ENCODE results near the gene CLIC4.
"Not testable (repeated sequence)": the region's sequence is repeated elsewhere in the genome, so short reads cannot be mapped to it uniquely, and the experiment has no call there.

Gene CLIC4

GRCh38 chr1:24720152-24720551, 25.1 kb upstream of the CLIC4 start:
- DNase-seq = no peak

- no peak for DNase-seq
These were observed 23.7 kb upstream of the CLIC4 start for GRCh38 chr1:24721533-24721932.

- DNase-seq = not testable (repeated sequence)
These were observed 22.9 kb upstream of the CLIC4 start for GRCh38 chr1:24722073-24723035.

GRCh38 chr1:24724345-24725208, 20.7 kb upstream of the CLIC4 start:
- peak; percentile 60 for DNase-seq

GRCh38 chr1:24725209-24725651, 20.0 kb upstream of the CLIC4 start:
- no peak for DNase-seq

GRCh38 chr1:24726741-24727140, 18.5 kb upstream of the CLIC4 start:
- DNase-seq = no peak

- DNase-seq = peak; percentile 88
These were observed 17.6 kb upstream of the CLIC4 start for GRCh38 chr1:24727501-24728216.

GRCh38 chr1:24728982-24729381, 16.3 kb upstream of the CLIC4 start:
- DNase-seq = no peak

- no peak for DNase-seq
These were observed 12.9 kb upstream of the CLIC4 start for GRCh38 chr1:24732186-24732885.

GRCh38 chr1:24733342-24733741, 11.9 kb upstream of the CLIC4 start:
- not testable (repeated sequence) for DNase-seq

GRCh38 chr1:24735156-24735508, 10.1 kb upstream of the CLIC4 start:
- DNase-seq = no peak

GRCh38 chr1:24735509-24736375, 9.5 kb upstream of the CLIC4 start:
- peak; percentile 75 for DNase-seq

- DNase-seq = no peak
These were observed 7.7 kb upstream of the CLIC4 start for GRCh38 chr1:24737368-24738117.

- no peak for DNase-seq
These were observed 6.0 kb upstream of the CLIC4 start for GRCh38 chr1:24739241-24739640.

GRCh38 chr1:24742090-24742938, 2.9 kb upstream of the CLIC4 start:
- peak; percentile 75 for DNase-seq

- peak; percentile 67 for DNase-seq
These were observed 1.6 kb upstream of the CLIC4 start for GRCh38 chr1:24743404-24744211.

GRCh38 chr1:24745711-24746413, 615 bp downstream of the CLIC4 start:
- DNase-seq = peak; percentile 74
